ENCODE data around the gene GOLGA7B.
"Not testable (repeated sequence)": the region's sequence is repeated elsewhere in the genome, so short reads cannot be mapped to it uniquely, and the experiment has no call there.

Gene GOLGA7B

GRCh38 chr10:97836446-97836845, 13.2 kb upstream of the GOLGA7B start:
- DNase-seq, result no peak

- DNase-seq, result no peak
Measured at GRCh38 chr10:97838091-97838490, 11.6 kb upstream of the GOLGA7B start.

DNA sequence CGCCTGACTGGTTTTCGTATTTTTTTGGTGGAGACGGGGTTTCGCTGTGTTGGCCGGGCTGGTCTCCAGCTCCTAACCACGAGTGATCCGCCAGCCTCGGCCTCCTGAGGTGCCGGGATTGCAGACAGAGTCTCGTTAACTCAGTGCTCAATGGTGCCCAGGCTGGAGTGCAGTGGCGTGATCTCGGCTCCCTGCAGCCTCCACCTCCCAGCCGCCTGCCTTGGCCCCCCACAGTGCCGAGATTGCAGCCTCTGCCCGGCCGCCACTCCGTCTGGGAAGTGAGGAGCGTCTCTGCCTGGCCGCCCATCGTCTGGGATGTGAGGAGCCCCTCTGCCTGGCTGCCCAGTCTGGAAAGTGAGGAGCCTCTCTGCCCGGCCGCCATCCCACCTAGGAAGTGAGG, 8.5 kb upstream of the GOLGA7B start:
- not testable (repeated sequence) for DNase-seq

- not testable (repeated sequence) for DNase-seq
Measured at GRCh38 chr10:97842114-97842513, 7.5 kb upstream of the GOLGA7B start.

- peak; percentile 29 for DNase-seq
Measured at GRCh38 chr10:97842656-97843280, 6.9 kb upstream of the GOLGA7B start.

GRCh38 chr10:97843281-97843671, 6.4 kb upstream of the GOLGA7B start:
- peak; percentile 97 for DNase-seq

- DNase-seq, result not testable (repeated sequence)
Measured at GRCh38 chr10:97843972-97844371, 5.7 kb upstream of the GOLGA7B start.

GRCh38 chr10:97844678-97845077, 5.0 kb upstream of the GOLGA7B start:
- no peak for DNase-seq

- peak; percentile 73 for DNase-seq
Measured at GRCh38 chr10:97849103-97849686, 448 bp upstream of the GOLGA7B start.

DNA sequence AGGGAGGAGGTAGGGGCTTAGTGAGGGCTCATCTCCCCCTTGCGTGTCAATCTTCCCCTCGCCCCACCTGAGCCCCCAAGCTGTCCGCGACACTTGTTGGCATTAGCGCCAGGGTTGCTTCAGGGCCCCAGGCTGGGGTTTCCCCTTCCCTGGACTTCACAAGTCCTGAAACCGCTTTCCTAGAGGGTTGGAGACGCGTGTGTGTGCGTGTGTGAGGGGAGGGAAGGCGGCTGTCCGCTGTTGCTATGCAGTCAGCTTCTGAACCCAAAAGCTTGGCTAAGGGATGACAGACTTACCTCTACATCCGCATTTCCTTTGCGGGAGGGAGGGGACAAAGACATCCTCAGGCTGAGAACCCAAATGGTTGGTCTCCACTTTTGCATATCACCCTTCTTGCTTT, 803 bp downstream of the GOLGA7B start:
- DNase-seq, result no peak

GRCh38 chr10:97851341-97852001, 1.8 kb downstream of the GOLGA7B start:
- no peak for DNase-seq

DNA sequence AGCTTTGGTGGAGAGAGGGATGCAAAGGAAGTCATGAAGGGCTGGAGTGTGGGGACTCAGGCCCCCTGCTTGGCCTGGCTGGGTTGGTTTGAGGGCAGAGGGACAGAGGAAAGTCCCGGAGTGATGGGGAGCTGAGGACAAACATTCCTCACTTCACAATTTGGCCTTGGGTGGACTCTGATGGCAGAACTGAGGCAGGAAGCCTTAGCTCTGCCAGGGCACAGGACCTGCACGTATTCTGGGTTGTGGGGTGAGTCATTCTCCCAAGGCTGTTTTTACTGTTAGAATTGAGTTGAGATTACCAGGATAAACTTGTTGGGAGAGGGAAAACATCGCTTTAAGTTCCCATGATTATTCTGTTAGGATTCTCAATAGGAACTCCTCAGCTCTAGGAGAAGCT, 2.6 kb downstream of the GOLGA7B start:
- DNase-seq, result no peak

DNA sequence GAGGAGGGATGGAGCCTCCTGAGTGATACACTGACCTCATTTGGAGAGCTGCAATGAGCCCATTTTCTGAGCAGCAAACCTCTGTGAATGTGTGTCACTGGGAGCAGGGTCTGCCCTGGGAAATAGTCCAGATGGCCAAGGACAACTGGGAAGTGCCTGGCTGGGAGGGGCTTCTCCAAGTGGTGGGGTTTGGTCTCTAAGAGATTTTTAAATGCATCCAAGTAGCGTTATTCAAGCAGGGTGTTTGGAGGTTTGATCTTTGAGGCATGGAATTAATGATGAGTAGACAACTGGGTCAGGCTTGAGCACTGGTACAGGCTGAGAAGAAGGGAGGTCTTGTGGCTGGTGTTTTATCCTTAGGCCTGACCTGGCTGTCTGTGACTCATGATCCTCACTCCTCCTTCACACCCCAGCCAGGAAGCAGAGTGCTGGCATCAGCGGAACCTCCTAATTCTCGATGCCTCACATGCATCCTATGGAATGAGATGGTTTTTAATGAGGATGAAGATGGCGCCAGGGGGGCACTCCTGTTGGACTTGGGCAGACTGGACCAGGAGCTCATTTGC, 3.3 kb downstream of the GOLGA7B start:
- DNase-seq, result no peak

DNA sequence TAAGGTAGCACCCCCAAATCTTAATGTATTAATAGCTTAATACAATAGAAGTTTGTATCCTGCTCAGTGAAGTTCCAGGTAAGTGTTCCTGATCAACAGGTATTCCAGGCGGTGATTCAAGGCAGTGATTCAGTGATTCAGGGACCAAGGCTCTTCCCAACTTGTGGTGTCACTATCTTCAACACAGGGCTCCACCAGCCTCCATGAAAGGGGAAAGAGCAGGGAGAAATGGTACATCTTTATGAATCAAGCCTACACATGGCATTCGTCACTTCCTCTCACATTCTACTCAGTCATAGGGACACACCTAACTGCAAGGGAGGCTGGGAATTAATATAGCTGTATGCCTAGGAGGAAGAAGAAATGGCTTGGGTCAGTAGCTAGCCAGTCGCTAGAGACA, 5.1 kb downstream of the GOLGA7B start:
- no peak for DNase-seq

DNA sequence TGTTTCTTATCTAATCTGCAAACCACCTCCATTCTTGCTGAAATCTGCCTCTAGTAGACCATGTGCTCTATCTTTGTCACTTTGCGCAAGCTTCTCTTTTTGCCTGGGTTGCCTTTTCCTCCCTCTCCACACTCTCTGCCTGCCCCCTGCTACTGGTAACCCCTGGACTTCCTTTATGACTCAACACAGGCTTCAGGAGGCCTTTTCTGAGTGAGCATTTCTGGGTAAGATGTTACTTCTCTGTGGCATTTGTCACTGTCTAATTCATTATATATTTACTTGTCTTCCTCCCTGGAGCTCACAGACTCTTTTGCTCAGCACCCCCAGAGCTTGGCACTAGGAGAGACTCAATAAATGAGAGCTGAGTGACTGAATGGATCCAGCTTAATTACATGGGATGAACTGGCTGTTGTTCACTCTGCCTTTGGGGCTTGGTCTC, 8.4 kb downstream of the GOLGA7B start:
- DNase-seq, result no peak

- DNase-seq, result no peak
Measured at GRCh38 chr10:97861097-97861750, 11.6 kb downstream of the GOLGA7B start.

DNA sequence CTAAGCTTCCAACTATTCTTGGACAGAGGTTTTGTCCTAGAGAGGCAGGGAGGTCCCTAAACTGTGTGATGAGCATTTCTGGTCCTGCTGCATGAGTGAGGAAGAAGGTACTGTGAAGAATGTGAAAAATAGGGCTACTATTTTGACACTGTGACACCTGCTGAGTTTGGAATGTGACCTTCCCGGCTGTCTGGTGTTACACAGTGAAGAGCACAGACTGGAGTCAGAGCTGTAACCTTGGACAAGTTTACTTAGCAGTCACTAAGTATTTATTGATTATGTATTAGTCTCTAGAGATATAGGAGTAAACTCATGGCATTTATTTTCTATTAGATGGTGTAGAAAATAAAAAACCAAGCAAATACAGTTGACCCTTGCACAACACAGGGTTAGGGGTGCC, 12.3 kb downstream of the GOLGA7B start:
- no peak for DNase-seq

DNA sequence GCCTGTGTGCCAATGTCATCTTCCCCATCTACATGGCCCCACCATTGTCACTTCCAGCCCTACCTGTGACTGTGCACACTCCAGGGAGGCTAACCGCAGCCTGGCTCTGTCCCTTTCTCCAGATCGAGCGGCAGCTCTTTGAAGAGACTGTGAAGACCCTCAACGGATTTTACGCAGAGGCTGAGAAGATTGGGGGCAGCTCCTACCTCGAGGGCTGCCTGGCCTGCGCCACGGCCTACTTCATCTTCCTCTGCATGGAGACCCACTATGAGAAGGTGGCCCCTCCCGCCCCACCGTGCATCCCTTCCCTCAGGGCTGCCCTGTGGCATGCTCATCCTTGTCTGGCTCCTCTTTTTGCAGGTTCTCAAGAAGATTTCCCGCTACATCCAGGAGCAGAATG, 14.2 kb downstream of the GOLGA7B start:
- no peak for DNase-seq

DNA sequence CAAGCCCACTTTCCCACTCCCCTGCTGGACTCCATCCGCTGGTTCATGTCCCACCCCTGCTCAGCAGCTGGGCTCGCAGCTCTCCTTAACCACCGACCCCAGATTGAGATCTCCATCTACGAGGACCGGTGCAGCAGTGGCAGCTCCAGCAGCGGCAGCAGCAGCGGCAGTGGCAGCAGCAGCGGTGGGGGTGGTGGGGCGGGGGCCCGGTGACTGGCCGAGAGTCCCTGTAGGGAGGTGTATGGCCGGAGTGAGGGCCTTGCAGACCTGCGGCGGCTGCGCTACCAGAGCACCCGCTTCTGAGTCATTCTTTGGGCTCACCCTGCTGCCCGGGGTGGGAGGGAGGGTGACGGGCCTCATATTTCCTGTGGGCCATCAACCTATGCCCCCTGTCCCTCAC, 15.8 kb downstream of the GOLGA7B start:
- no peak for DNase-seq

DNA sequence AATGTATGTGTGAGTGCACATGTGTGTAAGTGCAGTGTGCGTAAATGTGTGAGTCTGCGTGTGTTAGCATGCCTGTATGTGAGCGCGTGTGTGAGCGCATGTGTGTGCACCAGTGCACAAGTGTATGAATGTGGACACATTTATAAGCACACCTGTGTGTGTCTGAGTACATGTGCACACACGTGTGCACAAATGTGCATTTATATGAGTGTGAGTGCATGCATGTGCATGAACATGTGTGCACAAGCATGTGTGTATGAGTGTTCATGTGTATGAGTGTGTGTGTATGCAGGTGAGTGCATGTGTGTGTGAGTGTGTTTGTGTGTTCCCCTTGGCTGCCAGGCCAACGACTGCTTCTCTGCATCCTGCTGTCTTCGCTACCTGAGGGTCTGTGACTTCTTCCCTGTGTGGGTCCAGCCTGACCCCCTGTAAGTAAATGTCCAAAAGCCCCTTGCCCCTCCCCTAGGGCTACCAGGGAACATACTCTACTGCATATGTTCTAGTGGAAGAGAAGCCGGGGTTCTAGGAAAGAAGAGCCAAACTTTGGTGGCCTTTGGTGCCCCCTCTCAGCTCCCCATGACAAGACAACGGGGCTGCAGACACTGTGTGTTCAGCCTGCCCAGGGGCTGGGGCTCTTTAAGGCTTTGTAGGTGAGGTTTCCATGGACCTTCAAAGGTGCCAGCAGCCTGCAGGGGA, 17.0 kb downstream of the GOLGA7B start:
- DNase-seq, result no peak

DNA sequence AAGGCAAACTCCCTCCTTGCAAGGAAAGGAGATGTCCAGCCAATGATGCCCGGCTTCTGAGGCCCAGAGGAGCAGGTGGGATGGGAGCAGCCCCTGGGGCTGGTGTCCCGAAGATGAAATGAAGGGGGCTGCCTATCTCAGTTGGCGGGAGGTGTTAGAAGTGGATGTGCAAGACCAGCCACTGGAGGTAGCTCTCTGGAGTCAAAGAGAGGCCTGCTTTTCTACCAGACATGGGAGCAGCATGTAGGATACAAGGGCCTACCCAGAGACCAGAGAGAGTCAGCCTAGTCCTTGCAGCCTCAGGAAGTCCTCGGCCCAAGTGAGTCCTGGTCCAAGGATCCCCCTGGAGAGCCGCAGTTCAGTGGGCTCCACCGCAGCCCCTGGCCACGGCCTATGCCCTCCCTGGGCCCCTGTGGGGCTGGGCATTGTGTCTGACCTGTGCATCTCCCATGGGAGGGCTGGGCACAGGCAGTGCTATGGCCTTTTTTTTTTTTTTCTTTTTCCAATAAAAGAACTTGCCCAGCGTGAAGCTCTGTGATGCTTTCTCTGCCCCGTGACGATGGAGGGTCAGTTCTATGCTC, 17.7 kb downstream of the GOLGA7B start:
- no peak for DNase-seq

GRCh38 chr10:97868134-97868685, 18.6 kb downstream of the GOLGA7B start:
- DNase-seq, result no peak

All from SHP77 treated with DMSO at 0.1 percent for 48 hours (cell line).